HEK293 (cell line): Measurements from ENCODE around the gene NFATC1.

ENCODE experiments used
- CTCF ChIA-PET: fragments of 350-600 bp; formaldehyde crosslinking; extraction: SDS; loops from one replicate; lab custom pipeline; 2021; ENCODE audit warnings: antibody characterized with exemption; lab: Yijun Ruan, JAX
- POLR2A ChIA-PET: fragments of 300-600 bp; formaldehyde crosslinking; extraction: SDS; loops from one replicate; lab custom pipeline; 2020; ENCODE audit warnings: antibody characterized with exemption, inconsistent platforms; lab: Yijun Ruan, JAX
- H3K27ac ChIP-seq: fragments of 200-500 bp; sonication (Bioruptor generic); 2 replicates; pipeline ENCODE4 v1.5.1; 2014; ENCODE audit warnings: low read depth, low read length, control low read depth, inconsistent platforms; ENCODE audit errors: extremely low read depth
- H3K36me3 ChIP-seq, 2 experiments: fragments of 200-500 bp in 1 of 2; sonication (Bioruptor generic) in 1 of 2; 1 replicate in 1 of 2; 2 replicates in 1 of 2; pipeline ENCODE4 v1.5.1; 2014 to 2017; ENCODE audit warnings: inconsistent platforms in 2 of 2, low read length in 2 of 2; ENCODE audit not compliant: control insufficient read depth in 2 of 2, insufficient read depth in 1 of 2
- H3K4me1 ChIP-seq: fragments of 200-500 bp; sonication (Bioruptor generic); 2 replicates; pipeline ENCODE4 v1.5.1; 2014; ENCODE audit warnings: mild to moderate bottlenecking, low read length, inconsistent platforms; ENCODE audit not compliant: control insufficient read depth, insufficient read depth
- H3K4me3 ChIP-seq: 2 replicates; pipeline ENCODE4 v1.5.1; 2011; ENCODE audit warnings: low read depth, mild to moderate bottlenecking, control low read depth, low read length, moderate library complexity
- H3K9me3 ChIP-seq: fragments of 200-500 bp; sonication (Bioruptor generic); 2 replicates; pipeline ENCODE4 v1.5.1; 2014; ENCODE audit warnings: low read depth, low read length, inconsistent platforms; ENCODE audit not compliant: control insufficient read depth, insufficient read depth
- GLIS1 ChIP-seq: fragments of 450-650 bp; formaldehyde crosslinking; IDR thresholded peaks from 2 replicates; pipeline ENCODE4 v1.5.1; 2016; ENCODE audit warnings: missing biosample characterization, missing genetic modification characterization
- KLF9 ChIP-seq: fragments of 450-650 bp; formaldehyde crosslinking; IDR thresholded peaks from 2 replicates; pipeline ENCODE4 v1.5.1; 2016; ENCODE audit warnings: missing biosample characterization, missing genetic modification characterization, low read depth
- MEIS1 ChIP-seq: sonication (generic); formaldehyde crosslinking; IDR thresholded peaks from 2 replicates; pipeline ENCODE4 v1.8.1; 2022; ENCODE audit warnings: missing genetic modification reagents, mild to moderate bottlenecking, borderline replicate concordance
- ZNF133 ChIP-seq: fragments of 450-650 bp; formaldehyde crosslinking; IDR thresholded peaks from 2 replicates; pipeline ENCODE4 v1.5.1; 2016; ENCODE audit warnings: missing biosample characterization, missing genetic modification characterization
- ZNF184 ChIP-seq: fragments of 450-650 bp; IDR thresholded peaks from 2 replicates; pipeline ENCODE4 v1.5.1; 2018; ENCODE audit warnings: missing biosample characterization, mild to moderate bottlenecking, missing genetic modification characterization
- ZNF214 ChIP-seq: fragments of 450-650 bp; formaldehyde crosslinking; IDR thresholded peaks from 2 replicates; pipeline ENCODE4 v1.5.1; 2017; ENCODE audit warnings: missing biosample characterization, mild to moderate bottlenecking, missing genetic modification characterization, borderline replicate concordance
- ZNF311 ChIP-seq: fragments of 450-650 bp; formaldehyde crosslinking; IDR thresholded peaks from 2 replicates; pipeline ENCODE4 v1.5.1; 2017; ENCODE audit warnings: missing biosample characterization, missing genetic modification characterization, borderline replicate concordance
- ZNF366 ChIP-seq: fragments of 450-650 bp; formaldehyde crosslinking; conservative IDR thresholded peaks from 2 replicates; pipeline ENCODE4 v1.5.1; 2016; ENCODE audit warnings: missing biosample characterization, missing genetic modification characterization
- ZNF416 ChIP-seq: fragments of 450-650 bp; formaldehyde crosslinking; IDR thresholded peaks from 2 replicates; pipeline ENCODE4 v1.5.1; 2016; ENCODE audit warnings: missing biosample characterization, missing genetic modification characterization
- ZNF548 ChIP-seq: fragments of 450-650 bp; formaldehyde crosslinking; IDR thresholded peaks from 2 replicates; pipeline ENCODE4 v1.5.1; 2016; ENCODE audit warnings: missing biosample characterization, missing genetic modification characterization
- ZSCAN16 ChIP-seq: fragments of 450-650 bp; formaldehyde crosslinking; IDR thresholded peaks from 2 replicates; pipeline ENCODE4 v1.5.1; 2016; ENCODE audit warnings: missing biosample characterization, missing genetic modification characterization
- TF ChIP-seq, protein P1 (sequence below): fragments of 450-650 bp; formaldehyde crosslinking; IDR thresholded peaks from 2 replicates; pipeline ENCODE4 v1.5.1; 2016; ENCODE audit warnings: missing biosample characterization, missing genetic modification characterization
- TF ChIP-seq, protein P2 (sequence below): fragments of 450-650 bp; formaldehyde crosslinking; IDR thresholded peaks from 2 replicates; pipeline ENCODE4 v1.5.0; 2017; ENCODE audit warnings: missing biosample characterization, missing genetic modification characterization, borderline replicate concordance
- TF ChIP-seq, protein P3 (sequence below): fragments of 450-650 bp; formaldehyde crosslinking; IDR thresholded peaks from 2 replicates; pipeline ENCODE4 v1.5.1; 2016; ENCODE audit warnings: missing biosample characterization, missing genetic modification characterization
- TF ChIP-seq, protein P4 (sequence below): fragments of 450-650 bp; formaldehyde crosslinking; IDR thresholded peaks from 2 replicates; pipeline ENCODE4 v1.5.1; 2016; ENCODE audit warnings: missing biosample characterization, missing genetic modification characterization
- TF ChIP-seq, protein P5 (sequence below): fragments of 450-650 bp; IDR thresholded peaks from 2 replicates; pipeline ENCODE4 v1.5.1; 2018; ENCODE audit warnings: missing biosample characterization, mild to moderate bottlenecking, missing genetic modification characterization
- TF ChIP-seq, protein P6 (sequence below): fragments of 450-650 bp; formaldehyde crosslinking; IDR thresholded peaks from 2 replicates; pipeline ENCODE4 v1.5.1; 2016; ENCODE audit warnings: missing biosample characterization, missing genetic modification characterization

The NFATC1 gene

DNA sequence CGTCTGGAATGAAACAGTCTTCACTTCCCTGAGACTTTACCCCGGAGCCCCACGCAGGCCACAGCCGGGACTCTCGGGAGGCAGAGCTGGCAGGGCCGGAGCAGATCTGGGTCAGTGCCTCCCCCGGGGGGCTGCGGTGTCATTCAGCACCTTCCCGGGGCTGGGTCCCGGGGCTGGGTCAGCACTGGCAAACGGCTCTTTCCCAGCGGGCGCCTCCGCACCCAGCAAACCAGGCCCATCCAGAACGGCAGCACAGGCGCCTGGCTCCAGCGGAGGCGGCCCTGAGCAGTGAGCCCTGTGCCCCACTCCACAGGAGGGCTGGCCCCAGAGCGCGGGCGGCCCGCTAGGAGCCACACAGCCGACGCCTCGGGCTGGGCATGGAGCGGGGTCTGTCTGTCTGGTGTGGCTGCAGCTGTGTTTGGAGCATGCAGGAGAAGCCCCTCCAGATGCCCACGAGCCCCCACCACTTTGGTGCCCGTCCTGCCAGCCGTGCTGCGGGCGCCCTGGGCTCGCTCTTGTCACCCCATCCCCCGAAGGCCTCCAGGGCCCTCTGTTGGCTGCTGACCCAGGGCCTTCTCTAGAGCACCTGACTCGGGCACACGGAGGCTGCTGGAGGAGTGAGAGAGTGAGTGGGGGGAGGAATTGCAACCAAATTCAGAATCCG is 151.8 kb downstream of the NFATC1 start:
- no peaks in the 10 kb centered on the region for H3K9me3 ChIP-seq
- POLR2A ChIA-PET: no interaction called here
- no peaks in the 10 kb centered on the region for H3K36me3 ChIP-seq
- CTCF ChIA-PET: no interaction called here
- H3K4me3 ChIP-seq: no peak overlapping the region
- H3K4me1 ChIP-seq: no peaks in the 10 kb centered on the region
- TF ChIP-seq, protein P1, sequence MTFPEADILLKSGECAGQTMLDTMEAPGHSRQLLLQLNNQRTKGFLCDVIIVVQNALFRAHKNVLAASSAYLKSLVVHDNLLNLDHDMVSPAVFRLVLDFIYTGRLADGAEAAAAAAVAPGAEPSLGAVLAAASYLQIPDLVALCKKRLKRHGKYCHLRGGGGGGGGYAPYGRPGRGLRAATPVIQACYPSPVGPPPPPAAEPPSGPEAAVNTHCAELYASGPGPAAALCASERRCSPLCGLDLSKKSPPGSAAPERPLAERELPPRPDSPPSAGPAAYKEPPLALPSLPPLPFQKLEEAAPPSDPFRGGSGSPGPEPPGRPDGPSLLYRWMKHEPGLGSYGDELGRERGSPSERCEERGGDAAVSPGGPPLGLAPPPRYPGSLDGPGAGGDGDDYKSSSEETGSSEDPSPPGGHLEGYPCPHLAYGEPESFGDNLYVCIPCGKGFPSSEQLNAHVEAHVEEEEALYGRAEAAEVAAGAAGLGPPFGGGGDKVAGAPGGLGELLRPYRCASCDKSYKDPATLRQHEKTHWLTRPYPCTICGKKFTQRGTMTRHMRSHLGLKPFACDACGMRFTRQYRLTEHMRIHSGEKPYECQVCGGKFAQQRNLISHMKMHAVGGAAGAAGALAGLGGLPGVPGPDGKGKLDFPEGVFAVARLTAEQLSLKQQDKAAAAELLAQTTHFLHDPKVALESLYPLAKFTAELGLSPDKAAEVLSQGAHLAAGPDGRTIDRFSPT: no peak
- no peak for TF ChIP-seq ZNF548 (tag by site-specific recombination)
- TF ChIP-seq, protein P2, sequence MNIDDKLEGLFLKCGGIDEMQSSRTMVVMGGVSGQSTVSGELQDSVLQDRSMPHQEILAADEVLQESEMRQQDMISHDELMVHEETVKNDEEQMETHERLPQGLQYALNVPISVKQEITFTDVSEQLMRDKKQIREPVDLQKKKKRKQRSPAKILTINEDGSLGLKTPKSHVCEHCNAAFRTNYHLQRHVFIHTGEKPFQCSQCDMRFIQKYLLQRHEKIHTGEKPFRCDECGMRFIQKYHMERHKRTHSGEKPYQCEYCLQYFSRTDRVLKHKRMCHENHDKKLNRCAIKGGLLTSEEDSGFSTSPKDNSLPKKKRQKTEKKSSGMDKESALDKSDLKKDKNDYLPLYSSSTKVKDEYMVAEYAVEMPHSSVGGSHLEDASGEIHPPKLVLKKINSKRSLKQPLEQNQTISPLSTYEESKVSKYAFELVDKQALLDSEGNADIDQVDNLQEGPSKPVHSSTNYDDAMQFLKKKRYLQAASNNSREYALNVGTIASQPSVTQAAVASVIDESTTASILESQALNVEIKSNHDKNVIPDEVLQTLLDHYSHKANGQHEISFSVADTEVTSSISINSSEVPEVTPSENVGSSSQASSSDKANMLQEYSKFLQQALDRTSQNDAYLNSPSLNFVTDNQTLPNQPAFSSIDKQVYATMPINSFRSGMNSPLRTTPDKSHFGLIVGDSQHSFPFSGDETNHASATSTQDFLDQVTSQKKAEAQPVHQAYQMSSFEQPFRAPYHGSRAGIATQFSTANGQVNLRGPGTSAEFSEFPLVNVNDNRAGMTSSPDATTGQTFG (tag by site-specific recombination): no peak
- TF ChIP-seq ZNF214 (tag by site-specific recombination): no peak
- TF ChIP-seq, protein P3, sequence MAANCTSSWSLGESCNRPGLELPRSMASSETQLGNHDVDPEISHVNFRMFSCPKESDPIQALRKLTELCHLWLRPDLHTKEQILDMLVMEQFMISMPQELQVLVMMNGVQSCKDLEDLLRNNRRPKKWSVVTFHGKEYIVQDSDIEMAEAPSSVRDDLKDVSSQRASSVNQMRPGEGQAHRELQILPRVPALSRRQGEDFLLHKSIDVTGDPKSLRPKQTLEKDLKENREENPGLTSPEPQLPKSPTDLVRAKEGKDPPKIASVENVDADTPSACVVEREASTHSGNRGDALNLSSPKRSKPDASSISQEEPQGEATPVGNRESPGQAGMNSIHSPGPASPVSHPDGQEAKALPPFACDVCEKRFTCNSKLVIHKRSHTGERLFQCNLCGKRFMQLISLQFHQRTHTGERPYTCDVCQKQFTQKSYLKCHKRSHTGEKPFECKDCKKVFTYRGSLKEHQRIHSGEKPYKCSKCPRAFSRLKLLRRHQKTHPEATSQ (tag by site-specific recombination): no peak
- TF ChIP-seq, protein P4, sequence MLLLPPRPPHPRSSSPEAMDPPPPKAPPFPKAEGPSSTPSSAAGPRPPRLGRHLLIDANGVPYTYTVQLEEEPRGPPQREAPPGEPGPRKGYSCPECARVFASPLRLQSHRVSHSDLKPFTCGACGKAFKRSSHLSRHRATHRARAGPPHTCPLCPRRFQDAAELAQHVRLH (tag by site-specific recombination): no peak
- TF ChIP-seq, protein P5, sequence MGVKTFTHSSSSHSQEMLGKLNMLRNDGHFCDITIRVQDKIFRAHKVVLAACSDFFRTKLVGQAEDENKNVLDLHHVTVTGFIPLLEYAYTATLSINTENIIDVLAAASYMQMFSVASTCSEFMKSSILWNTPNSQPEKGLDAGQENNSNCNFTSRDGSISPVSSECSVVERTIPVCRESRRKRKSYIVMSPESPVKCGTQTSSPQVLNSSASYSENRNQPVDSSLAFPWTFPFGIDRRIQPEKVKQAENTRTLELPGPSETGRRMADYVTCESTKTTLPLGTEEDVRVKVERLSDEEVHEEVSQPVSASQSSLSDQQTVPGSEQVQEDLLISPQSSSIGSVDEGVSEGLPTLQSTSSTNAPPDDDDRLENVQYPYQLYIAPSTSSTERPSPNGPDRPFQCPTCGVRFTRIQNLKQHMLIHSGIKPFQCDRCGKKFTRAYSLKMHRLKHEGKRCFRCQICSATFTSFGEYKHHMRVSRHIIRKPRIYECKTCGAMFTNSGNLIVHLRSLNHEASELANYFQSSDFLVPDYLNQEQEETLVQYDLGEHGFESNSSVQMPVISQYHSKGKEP: no peak
- TF ChIP-seq, protein P6, sequence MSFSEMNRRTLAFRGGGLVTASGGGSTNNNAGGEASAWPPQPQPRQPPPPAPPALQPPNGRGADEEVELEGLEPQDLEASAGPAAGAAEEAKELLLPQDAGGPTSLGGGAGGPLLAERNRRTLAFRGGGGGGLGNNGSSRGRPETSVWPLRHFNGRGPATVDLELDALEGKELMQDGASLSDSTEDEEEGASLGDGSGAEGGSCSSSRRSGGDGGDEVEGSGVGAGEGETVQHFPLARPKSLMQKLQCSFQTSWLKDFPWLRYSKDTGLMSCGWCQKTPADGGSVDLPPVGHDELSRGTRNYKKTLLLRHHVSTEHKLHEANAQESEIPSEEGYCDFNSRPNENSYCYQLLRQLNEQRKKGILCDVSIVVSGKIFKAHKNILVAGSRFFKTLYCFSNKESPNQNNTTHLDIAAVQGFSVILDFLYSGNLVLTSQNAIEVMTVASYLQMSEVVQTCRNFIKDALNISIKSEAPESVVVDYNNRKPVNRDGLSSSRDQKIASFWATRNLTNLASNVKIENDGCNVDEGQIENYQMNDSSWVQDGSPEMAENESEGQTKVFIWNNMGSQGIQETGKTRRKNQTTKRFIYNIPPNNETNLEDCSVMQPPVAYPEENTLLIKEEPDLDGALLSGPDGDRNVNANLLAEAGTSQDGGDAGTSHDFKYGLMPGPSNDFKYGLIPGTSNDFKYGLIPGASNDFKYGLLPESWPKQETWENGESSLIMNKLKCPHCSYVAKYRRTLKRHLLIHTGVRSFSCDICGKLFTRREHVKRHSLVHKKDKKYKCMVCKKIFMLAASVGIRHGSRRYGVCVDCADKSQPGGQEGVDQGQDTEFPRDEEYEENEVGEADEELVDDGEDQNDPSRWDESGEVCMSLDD: no peak
- TF ChIP-seq ZNF133 (tag by site-specific recombination): no peak
- H3K27ac ChIP-seq: no peak overlapping the region

DNA sequence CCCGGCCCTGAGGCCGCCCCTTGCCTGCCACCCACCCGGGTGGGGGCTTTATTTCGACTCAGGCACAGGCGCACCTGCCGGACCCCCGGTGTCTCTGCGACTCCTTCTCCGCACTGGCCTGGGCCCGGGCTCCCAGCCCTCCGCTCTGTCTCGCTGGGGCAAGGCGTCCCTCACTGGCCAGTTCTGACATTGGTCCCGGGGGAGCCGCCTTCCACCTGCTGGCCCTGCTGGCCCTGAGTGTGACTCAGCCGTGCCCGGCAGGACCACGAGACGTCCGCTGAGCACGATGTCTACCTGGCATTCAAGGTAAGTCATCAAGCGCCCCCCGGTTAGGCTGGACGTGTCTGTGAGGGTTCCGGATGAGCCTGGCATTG is 152.3 kb downstream of the NFATC1 start:
- TF ChIP-seq MEIS1 (no peak), ZNF416 (tag by site-specific recombination) (no peak), KLF9 (tag by site-specific recombination) (no peak), ZNF184 (tag by site-specific recombination) (no peak), GLIS1 (tag by site-specific recombination) (no peak), ZSCAN16 (tag by site-specific recombination) (no peak), ZNF311 (tag by site-specific recombination) (no peak), ZNF366 (tag by site-specific recombination) (no peak)
- CTCF ChIA-PET: interaction anchor here (0.7 kb wide), 1 partner anchor 52 kb away, joined by 3 read pairs; no protein-coding TSS in a partner anchor
- H3K27ac ChIP-seq: no peak overlapping the region
- POLR2A ChIA-PET: no interaction called here
- H3K4me3 ChIP-seq: no peak overlapping the region
- no peaks in the 10 kb centered on the region for H3K36me3 ChIP-seq
- H3K9me3 ChIP-seq: no peaks in the 10 kb centered on the region
- H3K4me1 ChIP-seq: no peaks in the 10 kb centered on the region
